ENCODE results near the gene MAGED2.

GRCh38 chrX:54807524-54808108, at the start of gene MAGED2:
- no peak for TF ChIP-seq POLR2A (conservative IDR thresholded peaks at IDR 0.05)
- TF ChIP-seq ZNF408 (CRISPR knock-in tag; IDR thresholded peaks at IDR 0.05; ENCODE audit: low read depth): no peak
- TF ChIP-seq TARDBP (IDR thresholded peaks at IDR 0.05): no peak
- no peak for TF ChIP-seq CTCF (IDR thresholded peaks at IDR 0.05 in 2 of 3, conservative IDR thresholded peaks at IDR 0.05 in 1 of 3; ENCODE audit: insufficient read depth in 2 of 3, low read depth in 1 of 3, low read length in 3 of 3)
- no peak for TF ChIP-seq PRMT5 (CRISPR knock-in tag; IDR thresholded peaks at IDR 0.05)
- no peak for TF ChIP-seq CHAMP1 (IDR thresholded peaks at IDR 0.05)
- no peak for TF ChIP-seq BHLHE40 (IDR thresholded peaks at IDR 0.05; ENCODE audit: low read length)
- TF ChIP-seq ZNF274 (IDR thresholded peaks at IDR 0.05; ENCODE audit: borderline replicate concordance, low read depth, low read length): no peak
- TF ChIP-seq HNRNPH1 (optimal IDR thresholded peaks at IDR 0.05; ENCODE audit: low read depth, low read length): no peak
- TF ChIP-seq SIN3B (IDR thresholded peaks at IDR 0.05; ENCODE audit: low read depth): no peak
- no peak for TF ChIP-seq SIN3A (IDR thresholded peaks at IDR 0.05; ENCODE audit: borderline replicate concordance in 2 of 2, control insufficient read depth in 1 of 2, low read depth in 2 of 2, low read length in 2 of 2)
- TF ChIP-seq ATF2 (CRISPR knock-in tag; IDR thresholded peaks at IDR 0.05): no peak

Data from K562 (cell line).